Activated T-cell treated with anti-CD3 and anti-CD28 coated beads for 24 hours (primary cell): ENCODE results near the gene PTPRN2.
"Not testable (repeated sequence)": the region's sequence is repeated elsewhere in the genome, so short reads cannot be mapped to it uniquely, and the experiment has no call there.

ENCODE experiments used
- DNase-seq: peaks from one replicate; pipeline ENCODE4 v3.0.0-alpha.2; 2020; ENCODE audit warnings: low read depth

The PTPRN2 gene

GRCh38 chr7:158419238-158419785 lies 168.3 kb downstream of the PTPRN2 start:
- no peak for DNase-seq

- not testable (repeated sequence) for DNase-seq
Observed at GRCh38 chr7:158418395-158418794, 169.2 kb downstream of the PTPRN2 start.

GRCh38 chr7:158416283-158416933 lies 171.2 kb downstream of the PTPRN2 start:
- DNase-seq: no peak

- no peak for DNase-seq
Observed at GRCh38 chr7:158415316-158415715, 172.3 kb downstream of the PTPRN2 start.

- DNase-seq: no peak
Observed at GRCh38 chr7:158414486-158414961, 173.1 kb downstream of the PTPRN2 start.

- DNase-seq: no peak
Observed at GRCh38 chr7:158414002-158414401, 173.6 kb downstream of the PTPRN2 start.

GRCh38 chr7:158411232-158411950 lies 176.2 kb downstream of the PTPRN2 start:
- no peak for DNase-seq

- no peak for DNase-seq
Observed at GRCh38 chr7:158410720-158411119, 176.9 kb downstream of the PTPRN2 start.

GRCh38 chr7:158409816-158410330 lies 177.8 kb downstream of the PTPRN2 start:
- no peak for DNase-seq

- no peak for DNase-seq
Observed at GRCh38 chr7:158409120-158409519, 178.5 kb downstream of the PTPRN2 start.

GRCh38 chr7:158408318-158408920 lies 179.2 kb downstream of the PTPRN2 start:
- no peak for DNase-seq

GRCh38 chr7:158407581-158408317 lies 179.9 kb downstream of the PTPRN2 start:
- DNase-seq: no peak

GRCh38 chr7:158406801-158407200 lies 180.8 kb downstream of the PTPRN2 start:
- DNase-seq: no peak

GRCh38 chr7:158406364-158406763 lies 181.3 kb downstream of the PTPRN2 start:
- no peak for DNase-seq

GRCh38 chr7:158405771-158406170 lies 181.9 kb downstream of the PTPRN2 start:
- not testable (repeated sequence) for DNase-seq

GRCh38 chr7:158405324-158405723 lies 182.3 kb downstream of the PTPRN2 start:
- DNase-seq: no peak

GRCh38 chr7:158404031-158404761 lies 183.4 kb downstream of the PTPRN2 start:
- no peak for DNase-seq

- DNase-seq: no peak
Observed at GRCh38 chr7:158403013-158403821, 184.4 kb downstream of the PTPRN2 start.

- no peak for DNase-seq
Observed at GRCh38 chr7:158402471-158402870, 185.2 kb downstream of the PTPRN2 start.

- DNase-seq: no peak
Observed at GRCh38 chr7:158401826-158402225, 185.8 kb downstream of the PTPRN2 start.
